Omental fat pad (tissue), 4 donors: ENCODE data around the gene LEMD1. TPM values are rescaled to one million over a fixed set of nuclear protein-coding genes. Genes with fewer than 3 reads are reported as not detected.
"Not testable (repeated sequence)": the region's sequence is repeated elsewhere in the genome, so short reads cannot be mapped to it uniquely, and the experiment has no call there.

Experiments
- ATAC-seq: fragments of 150-250 bp; one replicate; pipeline ENCODE4 v1.9.1; 2016; ENCODE audit warnings: mild to moderate bottlenecking, moderate library complexity; ENCODE audit not compliant: low FRiP score
- DNase-seq: peaks from one replicate; pipeline ENCODE4 v3.0.0-alpha.2; 2019; ENCODE audit warnings: low spot score
- CTCF ChIP-seq, 3 donors: fragments of 450-650 bp; IDR thresholded peaks; one replicate each; pipeline ENCODE4 v1.5.1; 2016 to 2017; ENCODE audit warnings: antibody characterized with exemption in 3 of 3, mild to moderate bottlenecking in 3 of 3, moderate library complexity in 2 of 3
- total RNA-seq, 4 donors: library from RNA; depleted of rRNA; stranded (reverse); fragments of >200 nt; gene quantifications; one replicate each; pipeline ENCODE4 v1.1.0, GENCODE V29; 2016

Gene LEMD1
- total RNA-seq, 4 donors from 2014 or later, result 1.7 TPM; not detected in 3

DNA sequence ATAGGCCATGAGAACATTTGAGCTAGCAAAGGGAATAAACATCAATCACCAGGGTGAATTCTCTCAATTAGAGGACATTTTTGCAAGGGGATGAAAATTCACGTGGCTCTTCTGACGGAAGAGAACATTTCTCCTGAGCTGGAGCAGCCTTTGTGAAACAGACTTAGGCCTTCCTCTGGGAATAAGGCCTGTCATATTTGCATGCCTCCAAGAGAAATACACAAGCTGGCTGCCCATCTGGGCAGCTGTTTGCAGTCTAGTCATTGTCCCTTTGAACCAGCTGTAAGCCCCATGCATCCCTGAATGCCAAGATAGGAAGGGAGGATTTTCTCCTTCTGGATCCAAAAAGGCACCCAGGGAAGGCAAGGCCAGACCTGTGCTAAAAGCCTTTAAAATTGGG lies 5.5 kb downstream of the LEMD1 start:
- DNase-seq (no peak), ATAC-seq (no peak)
- no peak for TF ChIP-seq CTCF (IDR thresholded peaks at IDR 0.05)

GRCh38 chr1:205410581-205411298 lies 11.1 kb downstream of the LEMD1 start:
- no peak for TF ChIP-seq CTCF (IDR thresholded peaks at IDR 0.05)
- ATAC-seq (no peak), DNase-seq (no peak)

DNA sequence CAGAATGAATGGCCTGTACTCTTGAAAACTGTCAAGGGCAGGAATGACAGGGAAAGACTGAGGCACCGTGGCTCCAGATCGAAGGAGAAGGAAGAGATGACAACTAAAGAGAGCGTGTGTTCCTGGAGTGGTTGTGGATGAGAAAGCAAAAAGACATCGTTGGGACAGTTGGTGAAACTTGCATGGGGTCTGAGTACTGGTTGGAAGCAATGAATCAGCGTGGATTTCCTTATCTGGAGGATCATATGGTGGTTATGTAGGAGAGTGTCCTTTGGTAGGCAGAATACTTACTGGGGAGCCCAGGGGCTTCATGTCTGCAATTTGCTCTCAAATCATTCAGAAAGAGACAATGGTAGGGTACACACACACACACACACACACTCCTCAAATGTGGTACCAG lies 13.9 kb downstream of the LEMD1 start:
- no peak for TF ChIP-seq CTCF (IDR thresholded peaks at IDR 0.05)
- DNase-seq (no peak), ATAC-seq (no peak)

- not testable (repeated sequence) for ATAC-seq, DNase-seq
Measured at GRCh38 chr1:205406252-205406651, 15.6 kb downstream of the LEMD1 start.

DNA sequence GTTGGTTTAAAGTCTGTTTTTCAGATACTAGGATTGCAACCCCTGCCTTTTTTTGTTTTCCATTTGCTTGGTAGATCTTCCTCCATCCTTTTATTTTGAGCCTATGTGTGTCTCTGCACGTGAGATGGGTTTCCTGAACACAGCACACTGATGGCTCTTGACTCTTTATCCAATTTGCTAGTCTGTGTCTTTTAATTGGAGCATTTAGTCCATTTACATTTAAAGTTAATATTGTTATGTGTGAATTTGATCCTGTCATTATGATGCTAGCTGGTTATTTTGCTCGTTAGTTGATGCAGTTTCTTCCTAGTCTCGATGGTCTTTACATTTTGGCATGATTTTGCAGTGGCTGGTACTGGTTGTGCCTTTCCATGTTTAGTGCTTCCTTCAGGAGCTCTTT lies 17.4 kb downstream of the LEMD1 start:
- ATAC-seq, DNase-seq: not testable (repeated sequence)

GRCh38 chr1:205398586-205398985 lies 23.3 kb downstream of the LEMD1 start:
- no peak for ATAC-seq
- no peak for DNase-seq
- TF ChIP-seq CTCF (IDR thresholded peaks at IDR 0.05), result no peak

- ATAC-seq (peak; percentile 77), DNase-seq (no peak)
- no peak for TF ChIP-seq CTCF (IDR thresholded peaks at IDR 0.05)
Measured at GRCh38 chr1:205396967-205397616, 24.8 kb downstream of the LEMD1 start.

DNA sequence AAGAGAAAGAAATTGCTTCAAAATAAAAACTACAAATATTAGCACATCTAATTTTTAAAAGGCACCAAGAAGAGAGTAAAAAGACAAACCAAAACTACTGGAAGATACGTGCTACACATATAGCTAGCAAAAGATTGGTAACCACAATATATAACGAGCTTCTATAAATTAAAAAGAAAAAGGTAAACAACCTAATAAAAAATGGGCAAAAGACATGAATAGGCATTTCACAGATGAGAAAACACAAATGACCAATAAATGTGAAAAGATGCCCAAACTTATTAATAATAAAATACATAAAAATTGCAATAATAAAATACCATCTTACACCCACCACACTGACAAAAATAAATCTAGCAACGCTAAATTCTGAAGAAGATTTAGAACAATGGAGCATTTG lies 26.2 kb downstream of the LEMD1 start:
- no peak for TF ChIP-seq CTCF (IDR thresholded peaks at IDR 0.05)
- no peak for DNase-seq
- ATAC-seq, result no peak
